ENCODE results near the gene NFIA.

GRCh38 chr1:61506236-61506635 is 423.9 kb downstream of the NFIA start:
- TF ChIP-seq TCF7L2 (IDR thresholded peaks at IDR 0.05; ENCODE audit: low read depth, low read length): no peak
- TF ChIP-seq CTCF (IDR thresholded peaks at IDR 0.05): no peak

Data from Panc1 (cell line).